Tibial artery (tissue), 4 donors: ENCODE measurements around the gene SLC25A26.

ENCODE experiments used
- DNase-seq, 2 donors: peaks; one replicate each; pipeline ENCODE4 v3.0.0-alpha.2; 2019
- H3K27ac ChIP-seq, 2 donors: fragments of 200-600 bp; sonication (generic) in 1 of 2; 1 replicate in 1 of 2; 2 replicates in 1 of 2; pipeline ENCODE4 v1.5.1; 2018 to 2019; ENCODE audit warnings: mild to moderate bottlenecking in 1 of 2
- H3K27me3 ChIP-seq, 2 donors: fragments of 200-600 bp; sonication (generic) in 1 of 2; one replicate each; pipeline versions ENCODE4 v1.5.1 to v1.6.0; 2016 to 2019
- H3K36me3 ChIP-seq, 3 donors: fragments of 200-600 bp; sonication (generic) in 2 of 3; one replicate each; pipeline ENCODE4 v1.5.1; 2016 to 2019; ENCODE audit warnings: mild to moderate bottlenecking in 2 of 3
- H3K4me1 ChIP-seq, 4 donors: fragments of 200-600 bp; sonication (generic) in 2 of 4; 1 replicate in 3 of 4; 2 replicates in 1 of 4; pipeline ENCODE4 v1.5.1; 2016 to 2019
- H3K4me3 ChIP-seq, 2 donors: fragments of 200-600 bp; sonication (generic) in 1 of 2; 1 replicate in 1 of 2; 2 replicates in 1 of 2; pipeline ENCODE4 v1.5.1; 2018 to 2019; ENCODE audit warnings: mild to moderate bottlenecking in 2 of 2
- H3K9me3 ChIP-seq, 3 donors: fragments of 200-600 bp; sonication (generic) in 1 of 3; one replicate each; pipeline ENCODE4 v1.5.1; 2016 to 2019
- CTCF ChIP-seq, 2 experiments: fragments of 200-600 bp in 1 of 2; fragments of 450-650 bp in 1 of 2; IDR thresholded peaks; one replicate each; pipeline ENCODE4 v1.5.1; 2017 to 2019; ENCODE audit warnings: antibody characterized with exemption in 2 of 2, mild to moderate bottlenecking in 1 of 2, moderate library complexity in 1 of 2
- intact Hi-C: fragments of 100-400 bp; cut with DNase I; formaldehyde crosslinking; loops from one replicate; pipeline ENCODE4 v1.15.0; 2023; ENCODE audit warnings: low total_unique reads

SLC25A26 gene

GRCh38 chr3:66370179-66370578 lies 149.4 kb downstream of the SLC25A26 start:
- Histone ChIP-seq H3K9me3 (no peaks in the 10 kb centered on the region), H3K27me3 (no peaks in the 10 kb centered on the region), H3K27ac (no peak overlapping the region), H3K4me1 (peaks cover 0 to under 1% (median under 1%) of the 10 kb centered on the region in 4 donors), H3K4me3 (no peak overlapping the region), H3K36me3 (peaks cover 0 to 31% (median 0%) of the 10 kb centered on the region in 3 donors)
- no peak for TF ChIP-seq CTCF (IDR thresholded peaks at IDR 0.05)
- intact Hi-C loops: no loop called here
- DNase-seq: no peak

GRCh38 chr3:66371432-66371831 lies 150.6 kb downstream of the SLC25A26 start:
- Histone ChIP-seq H3K36me3 (peaks cover 0 to 39% (median 6%) of the 10 kb centered on the region in 3 donors), H3K27me3 (no peaks in the 10 kb centered on the region), H3K4me3 (no peak overlapping the region), H3K27ac (no peak overlapping the region), H3K4me1 (peaks cover 0 to 4% (median under 1%) of the 10 kb centered on the region in 4 donors), H3K9me3 (no peaks in the 10 kb centered on the region)
- no peak for TF ChIP-seq CTCF (IDR thresholded peaks at IDR 0.05)
- no peak for DNase-seq
- intact Hi-C loops: no loop called here

- no peak for DNase-seq
- H3K36me3 ChIP-seq: peaks cover 11 to 48% (median 11%) of the 10 kb centered on the region in 3 donors
- no peaks in the 10 kb centered on the region for H3K9me3 ChIP-seq
- no peak overlapping the region for H3K4me3 ChIP-seq
- no peak overlapping the region for H3K27ac ChIP-seq
- H3K4me1 ChIP-seq: peaks cover 0 to 13% (median 9%) of the 10 kb centered on the region in 4 donors
- intact Hi-C loops: no loop called here
- no peak for TF ChIP-seq CTCF (IDR thresholded peaks at IDR 0.05)
- no peaks in the 10 kb centered on the region for H3K27me3 ChIP-seq
These were observed 152.0 kb downstream of the SLC25A26 start for GRCh38 chr3:66372681-66373350.

- Histone ChIP-seq H3K27me3 (no peaks in the 10 kb centered on the region), H3K27ac (no peak overlapping the region), H3K9me3 (no peaks in the 10 kb centered on the region), H3K4me3 (no peak overlapping the region), H3K4me1 (peaks cover 0 to 14% (median 10%) of the 10 kb centered on the region in 4 donors), H3K36me3 (peaks cover 45 to 71% (median 48%) of the 10 kb centered on the region in 3 donors)
- TF ChIP-seq CTCF (IDR thresholded peaks at IDR 0.05): no peak
- intact Hi-C loops: no loop called here
- DNase-seq: peak in 1 of 2 donors; percentile 68
These were observed 155.8 kb downstream of the SLC25A26 start for GRCh38 chr3:66376568-66376967.

GRCh38 chr3:66377800-66378199 lies 157.0 kb downstream of the SLC25A26 start:
- H3K36me3 ChIP-seq: peaks cover 58 to 75% (median 61%) of the 10 kb centered on the region in 3 donors
- intact Hi-C loops: no loop called here

More at GRCh38 chr3:66377800-66378199, 157.0 kb downstream of the SLC25A26 start:
- Histone ChIP-seq H3K27me3 (no peaks in the 10 kb centered on the region), H3K4me1 (peaks cover 0 to 14% (median 10%) of the 10 kb centered on the region in 4 donors), H3K4me3 (no peak overlapping the region), H3K27ac (no peak overlapping the region), H3K9me3 (no peaks in the 10 kb centered on the region)
- DNase-seq: no peak
- TF ChIP-seq CTCF (IDR thresholded peaks at IDR 0.05): no peak
